ENCODE data around the gene CBY3.

- TF ChIP-seq POLR2AphosphoS5 (IDR thresholded peaks at IDR 0.05; ENCODE audit: low read depth, low read length) = no peak
- no peak for TF ChIP-seq TAF1 (IDR thresholded peaks at IDR 0.05; ENCODE audit: borderline replicate concordance, insufficient read depth, low read length)
Measured at GRCh38 chr5:179720222-179720621, 39.4 kb upstream of the CBY3 start.
